Measurements from ENCODE around the gene SPRR2A. TPM values are rescaled to one million over a fixed set of nuclear protein-coding genes. Genes with fewer than 3 reads are reported as not detected.

SPRR2A gene
- total RNA-seq, 1 experiment from 2014 or later, result not detected

Other genes with a start within 250 kb of the SPRR2A start
- not detected in 2 replicates for gene LCE1B, start 245.5 kb downstream of the SPRR2A start, total RNA-seq (2021)
- not detected in 2 replicates for gene LCE1A, start 230.0 kb downstream of the SPRR2A start, total RNA-seq (2021)
- gene LCE6A, start 214.7 kb downstream of the SPRR2A start, total RNA-seq (2021), result not detected in 2 replicates
- not detected in 2 replicates for gene LCE7A, start 197.5 kb downstream of the SPRR2A start, total RNA-seq (2021)
- gene SMCP, start 179.2 kb downstream of the SPRR2A start, total RNA-seq (2021), result not detected in 2 replicates
- not detected in 2 replicates for gene IVL, start 149.0 kb downstream of the SPRR2A start, total RNA-seq (2021)
- gene SPRR5, start 110.3 kb downstream of the SPRR2A start, total RNA-seq (2021), result not detected in 2 replicates
- gene SPRR4, start 86.9 kb downstream of the SPRR2A start, total RNA-seq (2021), result not detected in 2 replicates
- gene SPRR1A, start 73.4 kb downstream of the SPRR2A start, total RNA-seq (2021), result not detected in 2 replicates
- not detected in 2 replicates for gene SPRR3, start 55.8 kb downstream of the SPRR2A start, total RNA-seq (2021)
- gene SPRR1B, start 26.3 kb downstream of the SPRR2A start, total RNA-seq (2021), result not detected in 2 replicates
- gene SPRR2D, start 16.4 kb downstream of the SPRR2A start, total RNA-seq (2021), result not detected in 2 replicates
- not detected in 2 replicates for gene SPRR2B, start 14.1 kb upstream of the SPRR2A start, total RNA-seq (2021)
- gene SPRR2E, start 37.0 kb upstream of the SPRR2A start, total RNA-seq (2021), result not detected in 2 replicates
- gene SPRR2F, start 56.0 kb upstream of the SPRR2A start, total RNA-seq (2021), result not detected in 2 replicates
- not detected in 2 replicates for gene SPRR2G, start 93.4 kb upstream of the SPRR2A start, total RNA-seq (2021)
- gene LELP1, start 145.9 kb upstream of the SPRR2A start, total RNA-seq (2021), result not detected in 2 replicates
- gene PRR9, start 160.1 kb upstream of the SPRR2A start, total RNA-seq (2021), result not detected in 2 replicates
- gene LORICRIN, start 202.2 kb upstream of the SPRR2A start, total RNA-seq (2021), result not detected in 2 replicates